Caco-2 (cell line): ENCODE results near the gene SUB1. TPM values are rescaled to one million over a fixed set of nuclear protein-coding genes. Genes with fewer than 3 reads are reported as not detected.
"Not testable (repeated sequence)": the region's sequence is repeated elsewhere in the genome, so short reads cannot be mapped to it uniquely, and the experiment has no call there.

Experiments
- BruUV-seq: library from RNA; stranded (reverse); fragments of 400-500 nt; replicated peaks from 2 replicates; lab custom pipeline; 2021; lab: Mats Ljungman, UMichigan
- CTCF ChIA-PET: fragments of 300-600 bp; sonication (Branson Sonifier 250); formaldehyde crosslinking; loops from one replicate; lab custom pipeline; 2022; ENCODE audit warnings: antibody characterized with exemption; lab: Charles Lee
- POLR2A ChIA-PET: fragments of 300-600 bp; sonication (Branson Sonifier 250); formaldehyde crosslinking; loops from one replicate; lab custom pipeline; 2022; ENCODE audit warnings: antibody characterized with exemption; lab: Charles Lee
- DNase-seq, 2 experiments: peaks; one replicate each; pipeline versions ENCODE4 v3.0.0 to v3.0.0-alpha.2; 2020 to 2022
- H3K27me3 ChIP-seq: replicated peaks from 2 replicates; pipeline ENCODE4 v1.6.0; 2011; ENCODE audit warnings: low read length; ENCODE audit not compliant: control insufficient read depth, insufficient read depth
- H3K36me3 ChIP-seq: 2 replicates; pipeline ENCODE4 v1.5.1; 2011; ENCODE audit warnings: low read length; ENCODE audit not compliant: control insufficient read depth, insufficient read depth
- H3K4me1 ChIP-seq: fragments of 250-450 bp; sonication (Bioruptor Pico); 2 replicates; pipeline ENCODE4 v1.5.1; 2020; ENCODE audit warnings: mild to moderate bottlenecking
- H3K4me3 ChIP-seq: 2 replicates; pipeline ENCODE4 v1.5.1; 2011; ENCODE audit warnings: low read depth, mild to moderate bottlenecking, control low read depth, low read length
- H3K9me3 ChIP-seq: fragments of 250-450 bp; sonication (Bioruptor Pico); 2 replicates; pipeline ENCODE4 v1.5.1; 2020; ENCODE audit warnings: mild to moderate bottlenecking, moderate library complexity
- H3K27ac Mint-ChIP-seq: one replicate; pipeline ENCODE4 v1.8.0; 2022; ENCODE audit warnings: mixed read lengths; ENCODE audit not compliant: unreplicated experiment
- H3K27me3 Mint-ChIP-seq: one replicate; pipeline ENCODE4 v1.8.0; 2022; ENCODE audit warnings: mixed read lengths; ENCODE audit not compliant: insufficient read depth, unreplicated experiment
- H3K36me3 Mint-ChIP-seq: one replicate; pipeline ENCODE4 v1.8.0; 2022; ENCODE audit warnings: mild to moderate bottlenecking, mixed read lengths; ENCODE audit not compliant: insufficient read depth, unreplicated experiment
- H3K4me1 Mint-ChIP-seq: one replicate; pipeline ENCODE4 v1.8.0; 2022; ENCODE audit warnings: low read depth, mixed read lengths; ENCODE audit not compliant: unreplicated experiment
- H3K4me3 Mint-ChIP-seq: one replicate; pipeline ENCODE4 v1.8.0; 2022; ENCODE audit warnings: mild to moderate bottlenecking, moderate library complexity, mixed read lengths; ENCODE audit not compliant: unreplicated experiment
- H3K9me3 Mint-ChIP-seq: one replicate; pipeline ENCODE4 v1.8.0; 2022; ENCODE audit warnings: mixed read lengths; ENCODE audit not compliant: unreplicated experiment
- intact Hi-C: fragments of 100-400 bp; cut with micrococcal nuclease; formaldehyde crosslinking; loops from one replicate; pipeline ENCODE4 v1.10.0; 2022; ENCODE audit not compliant: unreplicated experiment
- total RNA-seq: library from RNA; stranded (reverse); gene quantifications from 2 replicates; pipeline ENCODE4 v1.2.3, GENCODE V29; 2022
- TF ChIP-seq, protein P1 (sequence below), 2 experiments: fragments of 200-600 bp in 1 of 2; IDR thresholded peaks; 1 replicate in 1 of 2; 2 replicates in 1 of 2; pipeline versions ENCODE4 v1.5.1 to v1.8.0; 2011 to 2022; ENCODE audit warnings: antibody characterized with exemption in 1 of 2, control low read depth in 1 of 2, inconsistent platforms in 1 of 2, low read depth in 1 of 2, low read length in 1 of 2, mild to moderate bottlenecking in 1 of 2, moderate library complexity in 1 of 2; ENCODE audit not compliant: insufficient read depth in 1 of 2, severe bottlenecking in 1 of 2, unreplicated experiment in 1 of 2

The SUB1 gene
- total RNA-seq, 1 experiment from 2014 or later: 281 TPM

DNA sequence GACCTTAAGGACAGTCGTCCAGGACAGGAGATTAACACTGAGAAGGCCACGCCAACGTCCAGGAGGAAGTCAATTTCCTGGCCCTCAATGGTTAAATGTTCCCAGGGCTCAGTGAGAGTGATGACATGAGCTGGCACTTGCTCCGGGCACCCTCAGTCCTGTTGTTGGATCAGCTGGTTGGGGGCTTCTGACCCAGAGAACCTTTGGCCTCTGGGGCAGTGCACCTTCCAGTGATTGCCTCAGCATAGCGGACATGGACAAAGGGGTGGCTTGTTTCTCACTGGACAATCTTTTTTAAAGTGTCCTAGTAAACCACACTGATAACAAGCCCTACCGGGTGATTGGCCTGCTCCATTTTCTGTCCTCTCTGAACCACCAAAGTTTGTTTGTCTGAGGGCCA lies 28.8 kb upstream of the SUB1 start:
- intact Hi-C loops, H3K4me3 Mint-ChIP-seq, H3K27me3 Mint-ChIP-seq, H3K36me3 Mint-ChIP-seq, H3K36me3 ChIP-seq, CTCF ChIA-PET, BruUV-seq, H3K4me1 ChIP-seq, H3K9me3 ChIP-seq, DNase-seq, H3K27ac Mint-ChIP-seq, H3K4me3 ChIP-seq, POLR2A ChIA-PET, H3K9me3 Mint-ChIP-seq, H3K4me1 Mint-ChIP-seq, H3K27me3 ChIP-seq: not testable (repeated sequence)

GRCh38 chr5:32559411-32559810 lies 25.9 kb upstream of the SUB1 start:
- Mint-ChIP-seq H3K27me3 (no peaks in the 10 kb centered on the region), H3K9me3 (no peaks in the 10 kb centered on the region), H3K4me1 (peaks cover 11% of the 10 kb centered on the region), H3K27ac (no peak overlapping the region), H3K4me3 (no peak overlapping the region), H3K36me3 (no peaks in the 10 kb centered on the region)
- intact Hi-C loops: no loop called here
- no peaks in the 10 kb centered on the region for H3K9me3 ChIP-seq
- ChIA-PET POLR2A (no interaction called here), CTCF (no interaction called here)
- H3K4me1 ChIP-seq: peaks cover 10% of the 10 kb centered on the region; the same call in 1 of the 2 replicates
- TF ChIP-seq, protein P1, sequence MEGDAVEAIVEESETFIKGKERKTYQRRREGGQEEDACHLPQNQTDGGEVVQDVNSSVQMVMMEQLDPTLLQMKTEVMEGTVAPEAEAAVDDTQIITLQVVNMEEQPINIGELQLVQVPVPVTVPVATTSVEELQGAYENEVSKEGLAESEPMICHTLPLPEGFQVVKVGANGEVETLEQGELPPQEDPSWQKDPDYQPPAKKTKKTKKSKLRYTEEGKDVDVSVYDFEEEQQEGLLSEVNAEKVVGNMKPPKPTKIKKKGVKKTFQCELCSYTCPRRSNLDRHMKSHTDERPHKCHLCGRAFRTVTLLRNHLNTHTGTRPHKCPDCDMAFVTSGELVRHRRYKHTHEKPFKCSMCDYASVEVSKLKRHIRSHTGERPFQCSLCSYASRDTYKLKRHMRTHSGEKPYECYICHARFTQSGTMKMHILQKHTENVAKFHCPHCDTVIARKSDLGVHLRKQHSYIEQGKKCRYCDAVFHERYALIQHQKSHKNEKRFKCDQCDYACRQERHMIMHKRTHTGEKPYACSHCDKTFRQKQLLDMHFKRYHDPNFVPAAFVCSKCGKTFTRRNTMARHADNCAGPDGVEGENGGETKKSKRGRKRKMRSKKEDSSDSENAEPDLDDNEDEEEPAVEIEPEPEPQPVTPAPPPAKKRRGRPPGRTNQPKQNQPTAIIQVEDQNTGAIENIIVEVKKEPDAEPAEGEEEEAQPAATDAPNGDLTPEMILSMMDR (IDR thresholded peaks at IDR 0.05; ENCODE audit: insufficient read depth in 1 of 2, low read depth in 1 of 2, low read length in 1 of 2, severe bottlenecking in 1 of 2, unreplicated experiment in 1 of 2): no peak
- no peak for DNase-seq
- no peaks in the 10 kb centered on the region for H3K36me3 ChIP-seq
- no peak overlapping the region for H3K4me3 ChIP-seq
- no peaks in the 10 kb centered on the region for H3K27me3 ChIP-seq
- no TSS peak for BruUV-seq

DNA sequence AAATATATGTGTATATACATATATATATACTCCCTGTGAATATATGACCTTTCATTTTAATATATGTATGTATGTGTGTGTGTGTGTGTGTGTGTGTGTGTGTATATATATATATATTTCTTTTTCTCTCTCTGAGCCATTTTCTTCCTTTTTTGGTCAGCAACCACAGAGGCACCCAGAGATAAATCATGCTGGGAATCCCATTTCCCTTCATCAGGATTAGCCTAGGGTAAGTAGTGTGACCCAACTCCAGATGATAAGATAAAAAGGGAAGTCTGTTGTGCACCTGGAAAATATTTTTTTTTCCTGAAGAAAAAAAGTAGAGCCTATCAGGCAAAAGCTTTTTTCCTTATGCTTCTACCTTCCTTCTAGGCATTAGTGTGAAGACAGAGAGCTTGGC lies 25.4 kb upstream of the SUB1 start:
- intact Hi-C loops: no loop called here
- Mint-ChIP-seq H3K27me3 (no peaks in the 10 kb centered on the region), H3K36me3 (no peaks in the 10 kb centered on the region), H3K9me3 (no peaks in the 10 kb centered on the region), H3K27ac (no peak overlapping the region), H3K4me1 (peaks cover 17% of the 10 kb centered on the region), H3K4me3 (no peak overlapping the region)
- no peaks in the 10 kb centered on the region for H3K9me3 ChIP-seq
- H3K36me3 ChIP-seq: no peaks in the 10 kb centered on the region
- no peak for DNase-seq
- POLR2A ChIA-PET: no interaction called here
- TF ChIP-seq, protein P1 (IDR thresholded peaks at IDR 0.05; ENCODE audit: insufficient read depth in 1 of 2, low read depth in 1 of 2, low read length in 1 of 2, severe bottlenecking in 1 of 2, unreplicated experiment in 1 of 2): no peak
- BruUV-seq: no TSS peak
- peaks cover 15% of the 10 kb centered on the region; the same call in 1 of the 2 replicates for H3K4me1 ChIP-seq
- H3K27me3 ChIP-seq: no peaks in the 10 kb centered on the region
- CTCF ChIA-PET: no interaction called here
- H3K4me3 ChIP-seq: no peak overlapping the region

DNA sequence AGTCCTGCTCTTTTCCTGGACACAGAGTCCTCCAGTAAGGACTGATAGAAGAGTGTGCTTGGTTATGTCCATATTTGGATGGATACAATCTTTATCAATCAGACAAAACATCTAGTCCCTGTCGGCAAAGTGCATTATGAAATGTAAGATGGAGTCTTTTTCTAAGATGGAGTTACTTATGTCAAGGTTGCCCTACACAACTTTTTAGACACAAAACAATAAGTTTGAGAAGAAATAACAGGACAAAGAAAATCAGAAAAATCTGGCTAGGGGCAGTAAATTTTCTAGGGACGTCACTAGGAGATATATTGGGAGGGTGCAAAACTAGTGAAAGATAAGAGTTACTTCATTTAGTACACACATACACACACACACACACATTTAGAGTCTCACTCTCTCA lies 23.3 kb upstream of the SUB1 start:
- Mint-ChIP-seq H3K4me3 (no peak overlapping the region), H3K4me1 (peaks cover 17% of the 10 kb centered on the region), H3K27me3 (no peaks in the 10 kb centered on the region), H3K36me3 (no peaks in the 10 kb centered on the region), H3K27ac (no peak overlapping the region), H3K9me3 (no peaks in the 10 kb centered on the region)
- Histone ChIP-seq H3K4me3 (no peak overlapping the region), H3K36me3 (no peaks in the 10 kb centered on the region), H3K4me1 (peaks cover 19% of the 10 kb centered on the region; the same call in 1 of the 2 replicates), H3K27me3 (no peaks in the 10 kb centered on the region), H3K9me3 (no peaks in the 10 kb centered on the region)
- TF ChIP-seq, protein P1 (IDR thresholded peaks at IDR 0.05; ENCODE audit: insufficient read depth in 1 of 2, low read depth in 1 of 2, low read length in 1 of 2, severe bottlenecking in 1 of 2, unreplicated experiment in 1 of 2): no peak
- BruUV-seq: no TSS peak
- intact Hi-C loops: no loop called here
- POLR2A ChIA-PET: no interaction called here
- no peak for DNase-seq
- CTCF ChIA-PET: interaction anchor here (0.6 kb wide), 1 partner anchor 52 kb away, joined by 4 read pairs; no protein-coding TSS in a partner anchor
